Stomach smooth muscle (tissue), 2 donors: ENCODE results near the gene CAMK2A.
"Not testable (repeated sequence)": the region's sequence is repeated elsewhere in the genome, so short reads cannot be mapped to it uniquely, and the experiment has no call there.

ENCODE experiments used
- H3K27ac ChIP-seq: one replicate; pipeline ENCODE4 v1.7.0; 2013; ENCODE audit warnings: mild to moderate bottlenecking, low read length, inconsistent platforms
- H3K27me3 ChIP-seq, 2 donors: one replicate each; pipeline ENCODE4 v1.7.0; 2013; ENCODE audit warnings: low read length in 2 of 2; ENCODE audit not compliant: insufficient read depth in 2 of 2, control insufficient read depth in 1 of 2
- H3K36me3 ChIP-seq, 2 donors: one replicate each; pipeline ENCODE4 v1.7.0; 2013; ENCODE audit warnings: low read length in 2 of 2; ENCODE audit not compliant: control insufficient read depth in 2 of 2, insufficient read depth in 2 of 2
- H3K4me1 ChIP-seq: one replicate; pipeline ENCODE4 v1.7.0; 2013; ENCODE audit warnings: low read length; ENCODE audit not compliant: control insufficient read depth, insufficient read depth
- H3K4me3 ChIP-seq, 2 donors: one replicate each; pipeline ENCODE4 v1.7.0; 2013; ENCODE audit warnings: low read length in 2 of 2
- H3K9ac ChIP-seq, 2 donors: one replicate each; pipeline ENCODE4 v1.7.0; 2013; ENCODE audit warnings: low read length in 2 of 2, mild to moderate bottlenecking in 1 of 2
- H3K9me3 ChIP-seq, 2 donors: one replicate each; pipeline ENCODE4 v1.7.0; 2013; ENCODE audit warnings: low read length in 2 of 2; ENCODE audit not compliant: control insufficient read depth in 2 of 2
- donor health status: healthy.
- donor health status: Pancreatic carcinoma.

CAMK2A gene

DNA sequence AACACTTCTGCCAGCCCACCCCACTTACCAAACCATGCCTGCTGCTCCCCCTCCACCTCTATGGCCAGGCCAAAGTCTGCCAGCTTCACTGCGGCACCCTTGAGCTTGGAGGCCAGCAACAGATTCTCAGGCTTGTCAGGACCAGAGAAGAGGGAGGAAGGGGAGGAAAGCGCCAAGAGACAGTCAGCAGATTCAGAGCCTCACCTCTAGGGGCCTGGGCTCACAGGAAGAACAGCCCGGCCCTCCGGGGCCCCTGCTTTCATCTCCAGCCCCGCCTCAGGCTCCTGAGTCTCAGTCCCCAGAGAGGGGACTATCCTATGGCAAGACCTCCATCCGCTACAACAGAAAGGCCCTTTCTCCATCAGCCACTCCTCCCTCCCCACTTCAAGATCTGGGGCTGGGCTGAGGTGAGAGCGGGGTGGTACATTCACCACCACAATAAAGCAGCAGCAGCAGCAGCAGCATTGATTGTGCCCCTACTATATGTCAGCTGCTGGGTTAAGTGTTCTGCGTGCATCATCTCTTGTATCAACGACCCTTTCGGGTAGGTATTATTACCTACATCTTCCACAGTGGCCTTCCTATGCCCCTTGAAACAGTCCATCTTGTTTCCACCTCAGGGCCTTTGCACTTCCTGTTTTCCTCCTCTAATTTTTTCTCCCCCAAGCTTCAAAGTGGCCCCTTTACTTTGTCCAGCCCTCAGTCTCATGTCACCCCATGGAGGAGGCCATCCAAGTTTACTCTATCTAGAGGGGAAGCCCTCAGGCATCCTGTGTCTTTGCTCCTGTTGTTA, 36.0 kb downstream of the CAMK2A start:
- Histone ChIP-seq H3K27ac (no peak overlapping the region), H3K27me3 (no peaks in the 10 kb centered on the region), H3K4me3 (no peak overlapping the region), H3K36me3 (no peaks in the 10 kb centered on the region), H3K4me1 (no peaks in the 10 kb centered on the region), H3K9ac (no peak overlapping the region), H3K9me3 (no peaks in the 10 kb centered on the region)

- H3K4me1 ChIP-seq = no peaks in the 10 kb centered on the region
- H3K9me3 ChIP-seq = no peaks in the 10 kb centered on the region
- H3K36me3 ChIP-seq = no peaks in the 10 kb centered on the region
- no peak overlapping the region for H3K4me3 ChIP-seq
- H3K9ac ChIP-seq = no peak overlapping the region
- H3K27me3 ChIP-seq = no peaks in the 10 kb centered on the region
- no peak overlapping the region for H3K27ac ChIP-seq
These were observed 37.1 kb downstream of the CAMK2A start for GRCh38 chr5:150252489-150252888.

GRCh38 chr5:150251504-150251903, 38.1 kb downstream of the CAMK2A start:
- Histone ChIP-seq H3K27ac (no peak overlapping the region), H3K4me3 (no peak overlapping the region), H3K9ac (no peak overlapping the region), H3K36me3 (no peaks in the 10 kb centered on the region), H3K9me3 (no peaks in the 10 kb centered on the region), H3K27me3 (no peaks in the 10 kb centered on the region), H3K4me1 (no peaks in the 10 kb centered on the region)

DNA sequence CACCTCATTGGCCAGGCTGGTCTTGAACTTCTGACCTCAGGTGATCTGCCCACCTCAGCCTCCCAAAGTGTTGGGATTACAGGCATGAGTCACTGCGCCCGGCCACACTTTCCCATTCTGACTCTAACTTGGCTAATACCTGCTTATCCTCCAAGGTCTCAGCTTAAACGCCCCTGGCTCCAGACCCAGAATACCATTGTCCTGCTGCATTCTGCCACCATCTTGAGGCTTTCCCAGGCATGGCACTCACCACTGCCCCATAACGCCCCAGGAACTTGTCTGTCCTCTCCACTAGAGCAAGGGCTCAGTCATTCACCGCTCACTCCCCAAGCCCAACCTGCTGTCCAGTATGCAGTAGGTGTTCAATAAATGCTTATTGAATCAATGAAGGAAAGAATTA, 39.8 kb downstream of the CAMK2A start:
- no peaks in the 10 kb centered on the region for H3K36me3 ChIP-seq
- H3K9me3 ChIP-seq = no peaks in the 10 kb centered on the region
- H3K4me1 ChIP-seq = peaks cover 14% of the 10 kb centered on the region
- H3K27me3 ChIP-seq = no peaks in the 10 kb centered on the region
- H3K9ac ChIP-seq = no peak overlapping the region
- H3K27ac ChIP-seq = no peak overlapping the region
- H3K4me3 ChIP-seq = no peak overlapping the region

- Histone ChIP-seq H3K9ac (no peak overlapping the region), H3K27ac (no peak overlapping the region), H3K36me3 (no peaks in the 10 kb centered on the region), H3K9me3 (no peaks in the 10 kb centered on the region), H3K4me1 (peaks cover 21% of the 10 kb centered on the region), H3K27me3 (no peaks in the 10 kb centered on the region), H3K4me3 (no peak overlapping the region)
These were observed 40.6 kb downstream of the CAMK2A start for GRCh38 chr5:150248946-150249345.

DNA sequence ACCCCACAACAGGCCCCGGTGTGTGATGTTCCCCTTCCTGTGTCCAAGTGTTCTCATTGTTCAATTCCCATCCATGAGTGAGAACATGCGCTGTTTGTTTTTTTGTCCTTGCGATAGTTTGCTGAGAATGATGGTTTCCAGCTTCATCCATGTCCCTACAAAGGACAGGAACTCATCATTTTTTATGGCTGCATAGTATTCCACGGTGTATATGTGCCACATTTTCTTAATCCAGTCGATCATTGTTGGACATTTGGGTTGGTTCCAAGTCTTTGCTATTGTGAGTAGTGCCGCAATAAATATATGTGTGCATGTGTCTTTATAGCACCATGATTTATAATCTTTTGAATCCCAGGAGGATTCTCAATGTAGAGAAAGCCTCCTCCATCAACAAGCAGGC, 41.1 kb downstream of the CAMK2A start:
- H3K27me3 ChIP-seq, H3K9me3 ChIP-seq, H3K4me3 ChIP-seq, H3K36me3 ChIP-seq, H3K27ac ChIP-seq, H3K9ac ChIP-seq: not testable (repeated sequence)
- H3K4me1 ChIP-seq = peaks cover 24% of the 10 kb centered on the region

DNA sequence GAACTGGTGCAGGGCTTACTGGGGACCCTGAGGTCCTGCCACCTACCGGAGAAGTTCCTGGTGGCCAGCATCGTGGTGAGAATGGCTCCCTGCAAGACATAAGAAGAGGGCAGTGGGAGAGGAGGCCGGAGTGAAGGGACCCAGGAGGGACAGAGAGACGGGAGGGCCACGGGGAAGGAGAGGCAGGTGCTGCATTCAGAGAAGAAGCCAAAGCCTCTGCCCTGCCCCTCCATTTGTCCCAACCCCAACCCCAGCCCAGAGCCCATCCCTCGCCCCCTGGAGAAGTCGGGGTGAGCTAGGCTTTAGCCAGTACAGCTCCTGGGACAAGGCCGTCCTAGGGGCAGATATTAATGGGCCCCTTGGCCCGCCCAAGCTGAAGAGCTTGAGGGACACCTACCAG, 41.8 kb downstream of the CAMK2A start:
- Histone ChIP-seq H3K36me3 (no peaks in the 10 kb centered on the region), H3K27ac (no peak overlapping the region), H3K4me1 (peaks cover 24% of the 10 kb centered on the region), H3K4me3 (no peak overlapping the region), H3K27me3 (no peaks in the 10 kb centered on the region), H3K9me3 (no peaks in the 10 kb centered on the region), H3K9ac (no peak overlapping the region)

DNA sequence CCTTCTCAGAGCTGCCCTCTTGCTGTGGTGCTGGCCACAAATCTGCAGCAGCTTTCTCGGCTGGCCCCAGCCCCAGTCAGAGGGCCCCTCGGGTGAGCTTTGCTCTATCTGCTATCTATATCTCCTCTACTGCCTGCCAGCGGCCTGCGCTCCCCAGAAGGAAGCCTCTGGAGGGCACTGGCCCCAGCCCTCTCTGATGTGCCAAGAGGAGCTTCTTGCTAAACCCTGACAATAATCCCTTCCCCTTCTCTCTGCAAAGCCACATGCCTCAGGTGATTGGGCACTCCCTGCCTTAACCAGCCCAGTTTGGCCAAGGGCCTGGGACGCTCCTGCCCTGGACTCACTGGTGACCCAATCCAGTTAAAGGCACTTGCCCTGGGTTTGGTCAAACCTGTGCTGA, 42.7 kb downstream of the CAMK2A start:
- Histone ChIP-seq H3K9ac (no peak overlapping the region), H3K9me3 (no peaks in the 10 kb centered on the region), H3K36me3 (no peaks in the 10 kb centered on the region), H3K4me3 (no peak overlapping the region), H3K27ac (no peak overlapping the region), H3K4me1 (peaks cover 24% of the 10 kb centered on the region), H3K27me3 (no peaks in the 10 kb centered on the region)

DNA sequence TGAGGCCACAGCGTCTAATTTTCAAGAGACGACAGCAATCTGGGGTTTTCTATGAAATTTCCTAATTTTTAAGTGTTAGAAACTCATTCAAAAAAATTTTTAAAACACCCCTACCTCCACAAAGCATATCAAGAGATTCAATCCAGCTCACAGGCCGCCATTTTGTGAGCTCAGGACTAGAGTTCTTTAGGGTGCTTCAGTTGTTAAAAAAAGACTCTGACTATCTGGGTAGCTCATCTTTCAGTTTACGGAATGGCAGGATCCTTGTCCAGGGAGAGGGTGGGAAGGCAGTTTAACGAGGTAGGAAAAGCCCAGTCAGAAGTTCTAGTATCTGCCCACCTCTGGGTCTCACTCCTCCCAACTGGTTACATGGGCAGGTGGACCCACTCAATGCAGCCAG, 43.1 kb downstream of the CAMK2A start:
- no peak overlapping the region for H3K27ac ChIP-seq
- peaks cover 24% of the 10 kb centered on the region for H3K4me1 ChIP-seq
- no peaks in the 10 kb centered on the region for H3K27me3 ChIP-seq
- no peak overlapping the region for H3K4me3 ChIP-seq
- no peaks in the 10 kb centered on the region for H3K9me3 ChIP-seq
- no peak overlapping the region for H3K9ac ChIP-seq
- H3K36me3 ChIP-seq = no peaks in the 10 kb centered on the region

DNA sequence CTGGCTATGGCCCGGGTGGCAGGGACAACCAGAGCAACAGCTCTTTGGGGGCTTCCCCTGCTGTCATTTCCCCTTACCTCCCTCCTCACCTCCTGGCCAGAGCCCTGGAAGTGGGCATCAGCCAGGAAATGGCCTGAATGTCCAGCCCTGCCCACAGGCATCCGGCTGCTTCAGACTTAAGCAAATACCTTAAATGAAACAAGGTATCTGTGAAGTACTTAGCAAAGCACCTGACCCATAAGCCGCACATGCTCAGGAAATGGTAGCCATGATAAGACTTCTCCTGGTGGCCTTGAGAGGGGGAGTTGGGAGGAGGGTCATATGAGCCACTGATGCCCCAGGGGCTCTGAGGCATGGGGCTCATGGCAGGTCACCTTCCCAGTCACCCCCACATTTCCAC, 43.8 kb downstream of the CAMK2A start:
- Histone ChIP-seq H3K9me3 (no peaks in the 10 kb centered on the region), H3K36me3 (no peaks in the 10 kb centered on the region), H3K9ac (peak overlapping the region in 1 of 2 donors; percentile 44), H3K4me3 (peak overlapping the region; percentile 60 to 69), H3K27ac (no peak overlapping the region), H3K4me1 (peaks cover 24% of the 10 kb centered on the region), H3K27me3 (no peaks in the 10 kb centered on the region)

GRCh38 chr5:150245111-150245789, 44.3 kb downstream of the CAMK2A start:
- peak overlapping the region; percentile 60 to 69 for H3K4me3 ChIP-seq
- H3K9ac ChIP-seq = peak overlapping the region; percentile 42 to 44
- peaks cover 24% of the 10 kb centered on the region for H3K4me1 ChIP-seq
- H3K36me3 ChIP-seq = no peaks in the 10 kb centered on the region
- no peaks in the 10 kb centered on the region for H3K27me3 ChIP-seq
- H3K27ac ChIP-seq = no peak overlapping the region
- no peaks in the 10 kb centered on the region for H3K9me3 ChIP-seq
